Uterus (tissue), 4 donors: ENCODE measurements around the gene LCNL1. TPM values are rescaled to one million over a fixed set of nuclear protein-coding genes. Genes with fewer than 3 reads are reported as not detected.

ENCODE experiments used
- DNase-seq, 2 donors: peaks; one replicate each; pipeline ENCODE4 v3.0.0-alpha.2; 2019 to 2020
- H3K27ac ChIP-seq, 2 donors: fragments of 200-600 bp; sonication (generic); 1 replicate in 1 of 2; 2 replicates in 1 of 2; pipeline ENCODE4 v1.5.1; 2016 to 2018
- H3K27me3 ChIP-seq, 2 donors: fragments of 200-600 bp; sonication (generic); one replicate each; pipeline ENCODE4 v1.5.1; 2018 to 2019; ENCODE audit warnings: control low read depth in 1 of 2
- H3K36me3 ChIP-seq, 2 donors: fragments of 200-600 bp; sonication (generic); one replicate each; pipeline ENCODE4 v1.5.1; 2019; ENCODE audit warnings: control low read depth in 1 of 2
- H3K4me1 ChIP-seq, 2 donors: fragments of 200-600 bp; sonication (generic); one replicate each; pipeline ENCODE4 v1.5.1; 2018 to 2019; ENCODE audit warnings: control low read depth in 1 of 2
- H3K4me3 ChIP-seq, 2 donors: fragments of 200-600 bp; sonication (generic); 1 replicate in 1 of 2; 2 replicates in 1 of 2; pipeline ENCODE4 v1.5.1; 2018 to 2019; ENCODE audit warnings: mild to moderate bottlenecking in 1 of 2
- H3K9me3 ChIP-seq, 2 donors: fragments of 200-600 bp; sonication (generic); one replicate each; pipeline ENCODE4 v1.5.1; 2019; ENCODE audit warnings: control low read depth in 1 of 2
- POLR2A ChIP-seq, 2 donors: fragments of 450-650 bp; IDR thresholded peaks; one replicate each; pipeline ENCODE4 v1.6.1; 2016; ENCODE audit warnings: antibody characterized with exemption in 2 of 2, mild to moderate bottlenecking in 1 of 2, moderate library complexity in 1 of 2
- intact Hi-C: fragments of 100-400 bp; cut with DNase I; formaldehyde crosslinking; loops from one replicate; pipeline ENCODE4 v1.15.1; 2023; ENCODE audit warnings: low total_unique reads
- total RNA-seq, 4 donors: library from RNA; depleted of rRNA in 3 of 4; stranded (reverse); fragments of >200 nt in 3 of 4; gene quantifications; one replicate each; pipeline versions ENCODE4 v1.1.0 to v1.2.4, GENCODE V29; 2014 to 2023
- TF ChIP-seq, protein P1 (sequence below), 4 experiments: fragments of 200-600 bp in 2 of 4; fragments of 450-650 bp in 2 of 4; sonication (generic) in 2 of 4; IDR thresholded peaks; one replicate each; pipeline ENCODE4 v1.5.1; 2016 to 2019; ENCODE audit warnings: antibody characterized with exemption in 4 of 4, mild to moderate bottlenecking in 2 of 4, moderate library complexity in 1 of 4
- donor health status: DM: yes; HTN: yes; CAD: no.

Gene LCNL1
- total RNA-seq, 4 donors from 2014 or later, result under 0.01 to 6.9 (median 0.54) TPM

DNA sequence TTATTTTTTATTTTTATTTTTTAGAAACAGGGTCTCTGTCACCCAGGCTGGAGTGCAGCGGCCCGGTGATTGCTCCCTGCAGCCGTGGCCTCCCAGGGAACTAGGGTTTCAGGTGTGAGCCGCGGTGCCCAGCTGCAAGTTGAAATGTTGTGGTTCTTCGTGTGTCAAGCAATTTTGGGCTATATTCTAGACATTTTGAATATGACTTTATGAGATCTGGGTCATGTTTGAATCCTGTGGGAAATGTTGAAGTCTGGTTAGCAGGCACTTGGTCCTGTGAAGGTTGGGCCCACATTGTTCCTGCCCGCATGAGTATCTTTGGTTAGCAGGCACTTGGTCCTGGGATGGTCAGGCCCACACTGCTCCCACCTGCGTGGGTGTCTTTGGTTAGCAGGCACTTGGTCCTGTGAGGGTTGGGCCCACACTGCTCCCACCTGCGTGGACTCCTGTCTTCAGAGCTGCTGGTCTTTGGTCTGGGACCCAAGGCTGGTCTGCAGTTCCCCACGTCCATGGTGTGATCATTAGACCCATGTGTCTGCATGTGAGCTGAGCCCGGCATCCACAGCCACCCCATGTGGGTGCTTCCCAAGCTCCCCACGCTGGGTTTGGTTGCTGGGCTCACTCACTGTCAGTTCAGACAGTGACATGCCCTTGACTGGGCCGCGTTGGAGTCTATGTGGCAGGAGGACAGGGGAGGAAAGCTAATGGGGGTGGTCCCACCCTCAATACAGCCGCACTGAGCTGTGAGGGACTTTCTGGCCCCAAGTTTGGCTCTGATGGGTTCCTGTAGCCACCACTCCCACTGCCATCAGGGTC is 45.4 kb upstream of the LCNL1 start:
- Histone ChIP-seq H3K9me3 (no peaks in the 10 kb centered on the region), H3K4me1 (no peaks in the 10 kb centered on the region), H3K27ac (no peak overlapping the region), H3K36me3 (no peaks in the 10 kb centered on the region), H3K27me3 (no peaks in the 10 kb centered on the region), H3K4me3 (no peak overlapping the region)
- TF ChIP-seq, protein P1, sequence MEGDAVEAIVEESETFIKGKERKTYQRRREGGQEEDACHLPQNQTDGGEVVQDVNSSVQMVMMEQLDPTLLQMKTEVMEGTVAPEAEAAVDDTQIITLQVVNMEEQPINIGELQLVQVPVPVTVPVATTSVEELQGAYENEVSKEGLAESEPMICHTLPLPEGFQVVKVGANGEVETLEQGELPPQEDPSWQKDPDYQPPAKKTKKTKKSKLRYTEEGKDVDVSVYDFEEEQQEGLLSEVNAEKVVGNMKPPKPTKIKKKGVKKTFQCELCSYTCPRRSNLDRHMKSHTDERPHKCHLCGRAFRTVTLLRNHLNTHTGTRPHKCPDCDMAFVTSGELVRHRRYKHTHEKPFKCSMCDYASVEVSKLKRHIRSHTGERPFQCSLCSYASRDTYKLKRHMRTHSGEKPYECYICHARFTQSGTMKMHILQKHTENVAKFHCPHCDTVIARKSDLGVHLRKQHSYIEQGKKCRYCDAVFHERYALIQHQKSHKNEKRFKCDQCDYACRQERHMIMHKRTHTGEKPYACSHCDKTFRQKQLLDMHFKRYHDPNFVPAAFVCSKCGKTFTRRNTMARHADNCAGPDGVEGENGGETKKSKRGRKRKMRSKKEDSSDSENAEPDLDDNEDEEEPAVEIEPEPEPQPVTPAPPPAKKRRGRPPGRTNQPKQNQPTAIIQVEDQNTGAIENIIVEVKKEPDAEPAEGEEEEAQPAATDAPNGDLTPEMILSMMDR (IDR thresholded peaks at IDR 0.05), result no peak
- no peak for TF ChIP-seq POLR2A (IDR thresholded peaks at IDR 0.05)
- intact Hi-C loops, result no loop called here
- DNase-seq, result no peak

DNA sequence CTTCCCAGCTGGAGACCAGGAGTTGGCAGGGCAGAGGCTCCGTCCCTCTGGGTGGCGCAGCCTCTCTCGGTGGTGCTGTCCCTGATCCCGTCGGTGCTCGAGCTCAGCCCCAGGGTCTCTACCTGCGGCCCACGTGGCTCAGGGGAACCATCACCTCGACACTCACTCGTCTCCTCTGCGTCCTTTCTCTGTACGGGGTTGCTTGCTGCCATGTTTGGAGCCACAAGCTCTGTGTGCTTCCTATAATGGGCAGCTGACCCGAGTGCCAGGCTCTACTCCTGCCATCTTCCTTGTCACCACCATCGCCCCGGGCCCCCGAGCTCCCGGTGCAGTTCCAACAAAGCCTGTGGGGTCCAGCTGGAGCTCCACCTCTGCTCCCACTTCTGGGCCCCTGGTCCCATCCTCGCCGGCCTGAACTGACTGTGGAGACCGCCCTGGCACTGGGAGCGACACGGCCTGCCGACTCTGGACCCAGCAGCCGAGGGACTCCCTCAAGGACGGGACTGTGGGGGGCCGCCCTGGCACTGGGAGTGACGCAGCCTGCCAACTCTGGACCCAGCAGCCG is 43.3 kb upstream of the LCNL1 start:
- no peak for DNase-seq
- Histone ChIP-seq H3K27me3 (no peaks in the 10 kb centered on the region), H3K36me3 (no peaks in the 10 kb centered on the region), H3K4me3 (no peak overlapping the region), H3K4me1 (peaks cover 0 to 9% of the 10 kb centered on the region in 2 donors), H3K9me3 (no peaks in the 10 kb centered on the region), H3K27ac (no peak overlapping the region)
- TF ChIP-seq POLR2A (IDR thresholded peaks at IDR 0.05), result no peak
- TF ChIP-seq, protein P1 (IDR thresholded peaks at IDR 0.05), result no peak
- intact Hi-C loops, result no loop called here

DNA sequence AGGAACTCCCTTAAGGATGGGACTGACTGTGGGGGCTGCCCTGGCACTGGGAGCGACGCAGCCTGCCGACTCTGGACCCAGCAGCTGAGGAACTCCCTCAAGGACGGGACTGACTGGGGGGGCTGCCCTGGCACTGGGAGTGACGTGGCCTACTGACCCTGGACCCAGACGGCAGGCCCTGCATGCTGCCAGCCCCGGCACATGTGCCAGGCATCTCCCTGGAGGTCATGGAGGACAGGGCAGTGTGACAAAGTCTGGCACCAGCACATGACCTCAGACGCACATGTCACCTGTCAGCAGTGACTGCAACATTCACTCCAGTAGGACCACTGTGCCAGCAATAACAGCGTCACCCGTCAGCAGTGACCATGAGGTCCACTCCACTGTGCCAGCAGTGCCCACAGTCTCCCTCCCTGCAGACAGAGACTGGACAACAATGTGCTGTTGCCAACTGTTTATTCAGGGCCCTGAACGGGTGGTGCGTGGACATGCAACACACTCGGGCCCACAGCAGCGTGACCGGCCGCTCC is 42.7 kb upstream of the LCNL1 start:
- Histone ChIP-seq H3K27me3 (no peaks in the 10 kb centered on the region), H3K9me3 (no peaks in the 10 kb centered on the region), H3K4me3 (no peak overlapping the region), H3K36me3 (no peaks in the 10 kb centered on the region), H3K4me1 (peaks cover 0 to 9% of the 10 kb centered on the region in 2 donors), H3K27ac (no peak overlapping the region)
- TF ChIP-seq, protein P1 (IDR thresholded peaks at IDR 0.05), result no peak
- no peak for TF ChIP-seq POLR2A (IDR thresholded peaks at IDR 0.05)
- DNase-seq, result no peak
- intact Hi-C loops, result no loop called here

DNA sequence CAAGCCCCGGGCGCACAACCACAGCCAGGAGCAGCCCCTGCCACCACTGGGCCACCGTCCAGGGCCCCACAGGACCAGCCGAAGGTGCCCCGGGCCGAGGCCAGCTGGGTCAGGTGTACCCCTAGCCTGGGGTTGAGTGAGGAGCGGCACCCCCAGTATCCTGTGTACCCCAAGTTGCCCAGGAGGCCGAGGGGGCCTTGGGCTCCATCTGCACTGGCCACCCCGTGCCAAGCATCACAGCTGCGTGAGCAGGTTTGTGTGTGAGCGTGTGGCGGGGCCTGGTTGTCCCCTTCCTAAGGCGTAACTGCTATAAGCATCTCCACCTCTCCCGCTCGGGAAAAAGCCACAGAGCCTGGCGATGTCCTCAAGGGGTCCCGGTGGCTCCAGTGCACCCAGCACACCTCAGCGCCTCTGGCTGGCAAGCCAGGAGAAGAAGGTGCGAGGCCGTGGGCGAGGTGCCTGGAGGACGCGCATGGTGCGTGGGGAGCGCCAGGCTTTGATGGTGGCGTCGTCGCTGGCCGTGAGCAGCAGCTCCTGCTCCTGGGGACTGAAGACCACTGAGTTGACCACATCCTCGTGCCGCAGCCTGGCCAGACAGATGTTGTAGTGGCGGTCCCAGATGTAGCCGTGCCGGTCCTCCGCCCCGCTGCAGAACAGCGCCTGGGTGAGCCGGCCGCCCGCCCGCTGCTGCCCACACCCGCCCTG is 42.1 kb upstream of the LCNL1 start:
- Histone ChIP-seq H3K4me3 (no peak overlapping the region), H3K36me3 (no peaks in the 10 kb centered on the region), H3K27ac (no peak overlapping the region), H3K4me1 (peaks cover 0 to 9% of the 10 kb centered on the region in 2 donors), H3K9me3 (no peaks in the 10 kb centered on the region), H3K27me3 (no peaks in the 10 kb centered on the region)
- intact Hi-C loops, result no loop called here
- DNase-seq, result peak in 1 of 2 donors; percentile 13
- no peak for TF ChIP-seq POLR2A (IDR thresholded peaks at IDR 0.05)
- TF ChIP-seq, protein P1 (IDR thresholded peaks at IDR 0.05), result no peak
